GM21737 (cell line): ENCODE measurements around the gene ZNF281.
"Not testable (repeated sequence)": the region's sequence is repeated elsewhere in the genome, so short reads cannot be mapped to it uniquely, and the experiment has no call there.

Source experiments
- ATAC-seq: cut with Tn5 transposase; IDR thresholded peaks from one replicate; pipeline ENCODE4 v1.9.1; 2021; ENCODE audit warnings: mild to moderate bottlenecking, moderate library complexity; ENCODE audit not compliant: unreplicated experiment

Gene ZNF281

DNA sequence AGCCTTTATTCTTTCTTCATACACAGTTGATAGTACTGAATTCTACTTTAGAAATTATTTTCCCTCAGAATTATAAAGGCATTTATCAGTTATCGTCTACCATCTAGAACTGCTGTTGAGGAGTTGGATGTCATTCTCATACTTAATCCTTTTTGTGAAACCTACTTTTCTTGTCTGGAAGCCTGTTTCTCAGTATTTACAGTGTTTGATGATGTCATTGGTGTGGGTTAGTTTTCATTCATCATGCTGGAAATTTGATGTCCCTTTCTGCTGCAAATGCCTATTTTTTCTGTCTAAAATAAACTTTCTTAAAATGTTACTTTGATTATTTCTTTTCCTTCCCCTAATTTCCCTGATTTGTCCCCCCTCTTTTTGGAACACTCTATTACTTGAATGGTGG, 22.8 kb upstream of the ZNF281 start:
- no peak for ATAC-seq

DNA sequence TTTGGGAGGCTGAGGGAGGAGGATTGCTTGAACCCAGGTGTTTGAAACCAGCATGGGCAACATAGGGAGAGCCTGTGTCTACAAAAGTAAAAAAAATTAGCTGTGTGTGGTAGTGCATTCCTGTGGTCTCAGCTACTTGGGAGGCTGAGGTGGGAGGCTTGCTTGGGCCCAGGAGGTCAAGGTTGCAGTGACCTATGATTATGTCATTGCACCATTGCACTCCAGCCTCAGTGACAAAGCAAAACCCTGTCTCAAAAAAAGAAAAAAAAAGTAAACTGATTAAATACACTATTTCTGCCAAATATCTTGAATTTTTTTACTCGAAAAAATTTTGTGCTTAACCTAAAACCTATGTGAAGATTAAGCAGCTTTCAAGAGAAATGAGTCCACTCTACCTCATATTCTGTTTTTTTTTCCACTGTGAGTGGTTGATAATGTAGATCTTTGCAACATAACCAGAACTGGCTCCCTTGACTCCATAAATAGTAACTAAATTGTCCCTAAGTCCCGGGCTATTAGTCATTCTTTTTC, 19.4 kb upstream of the ZNF281 start:
- ATAC-seq = no peak

DNA sequence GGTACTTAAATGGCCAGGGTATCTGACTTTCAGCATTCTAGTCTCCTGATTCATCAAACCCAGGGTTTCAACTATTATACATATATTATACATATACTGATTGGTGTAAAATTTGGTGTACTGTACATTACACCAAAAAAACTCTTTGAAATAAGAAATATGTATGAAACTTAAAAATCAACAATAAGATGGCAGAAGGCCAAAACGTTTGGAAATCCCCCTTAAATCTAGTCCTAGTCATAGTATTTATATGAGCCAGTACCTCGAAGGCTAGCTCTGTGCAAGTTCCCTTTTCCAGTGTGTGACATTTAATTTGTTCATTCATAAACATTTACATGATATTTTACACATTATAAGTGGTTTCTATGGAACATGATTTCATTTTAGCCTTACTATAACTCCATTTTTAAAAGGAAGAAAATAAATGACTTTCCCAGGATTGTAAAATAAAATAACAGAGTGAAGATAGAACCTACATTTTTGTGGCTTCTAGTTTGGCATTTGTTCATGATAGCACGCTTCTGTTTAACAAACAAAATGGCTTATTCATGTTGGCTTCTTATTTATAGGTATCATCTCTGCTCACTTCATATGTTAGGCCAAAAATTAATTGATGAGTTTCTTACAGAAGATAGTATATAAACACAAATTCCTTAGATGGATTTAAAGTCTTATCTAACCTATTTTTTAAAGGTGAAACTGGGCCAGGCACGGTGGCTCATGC, 18.8 kb upstream of the ZNF281 start:
- no peak for ATAC-seq

DNA sequence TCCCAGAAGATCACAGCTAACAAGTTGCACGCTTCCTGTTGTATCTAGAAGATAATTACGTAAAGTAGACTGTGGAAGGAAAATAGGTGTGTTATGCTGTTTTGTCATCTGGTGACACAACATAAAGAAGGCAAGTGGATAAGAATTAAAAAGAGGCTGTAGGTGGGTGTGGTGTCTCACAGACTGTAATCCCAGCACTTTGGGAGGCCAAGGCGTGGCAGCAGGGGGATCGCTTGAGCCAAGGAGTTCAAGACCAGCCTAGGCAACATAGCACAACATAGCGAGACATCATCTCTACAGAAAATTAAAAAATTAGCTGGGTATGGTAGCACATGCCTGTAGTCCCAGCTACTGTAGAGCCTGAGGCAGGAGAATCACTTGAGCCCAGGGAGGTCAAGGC, 17.9 kb upstream of the ZNF281 start:
- ATAC-seq = no peak

DNA sequence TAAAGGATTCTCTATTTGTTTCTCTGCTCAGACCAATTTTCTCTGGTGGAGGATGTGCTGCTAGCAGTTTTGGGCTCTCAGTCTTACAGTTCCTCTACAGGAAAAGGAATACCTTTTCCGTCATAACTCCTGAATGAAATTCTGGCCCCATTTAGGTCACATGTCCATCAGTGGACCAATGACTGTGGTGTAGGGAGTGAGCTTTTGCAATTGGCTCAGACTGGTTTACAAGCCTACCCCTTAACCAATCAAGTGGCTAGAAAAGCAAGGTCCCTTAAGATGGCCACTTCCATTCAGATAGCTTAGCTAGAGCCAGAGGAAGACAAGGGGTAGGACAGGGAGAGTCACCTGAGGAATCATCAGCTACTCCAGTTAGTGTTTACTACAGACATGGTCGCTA, 16.4 kb upstream of the ZNF281 start:
- no peak for ATAC-seq

DNA sequence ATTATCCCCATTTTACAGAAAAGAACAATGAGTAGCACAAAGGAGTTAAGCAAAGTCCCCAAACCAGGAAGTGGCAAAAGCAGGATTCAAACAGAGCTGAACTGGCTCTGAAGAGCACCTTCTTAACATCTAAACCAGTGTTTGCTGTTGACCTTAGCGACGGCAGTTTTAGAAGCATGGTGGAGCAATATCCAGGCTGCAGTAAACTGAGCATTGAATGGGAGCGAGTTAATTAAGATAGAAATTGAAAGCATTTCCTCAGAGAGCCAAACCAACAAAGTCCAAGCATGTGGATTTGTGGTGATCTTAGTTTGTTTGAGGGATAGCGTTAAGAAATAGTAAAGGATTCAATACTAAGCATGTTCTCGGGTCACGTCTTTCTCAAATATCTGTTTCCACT, 13.4 kb upstream of the ZNF281 start:
- ATAC-seq = no peak

DNA sequence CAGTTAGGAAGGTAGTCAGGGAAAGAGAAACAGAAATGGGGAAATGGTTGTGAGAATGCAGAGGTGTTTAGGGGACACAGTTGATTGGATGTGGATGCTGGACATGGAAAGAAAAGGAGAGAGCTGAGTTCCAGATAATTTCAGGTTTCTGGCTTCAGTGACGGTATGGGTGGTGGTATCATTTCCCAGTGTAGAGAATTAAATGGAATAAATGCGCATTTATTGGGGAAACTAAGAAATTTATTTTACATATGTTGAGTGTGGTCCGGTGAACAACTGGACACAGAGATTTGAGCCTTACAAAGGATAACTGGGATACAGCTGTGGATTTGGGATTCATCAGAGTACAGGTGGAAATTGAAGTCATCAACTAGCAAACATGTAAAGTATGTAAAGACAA, 12.4 kb upstream of the ZNF281 start:
- ATAC-seq = no peak

DNA sequence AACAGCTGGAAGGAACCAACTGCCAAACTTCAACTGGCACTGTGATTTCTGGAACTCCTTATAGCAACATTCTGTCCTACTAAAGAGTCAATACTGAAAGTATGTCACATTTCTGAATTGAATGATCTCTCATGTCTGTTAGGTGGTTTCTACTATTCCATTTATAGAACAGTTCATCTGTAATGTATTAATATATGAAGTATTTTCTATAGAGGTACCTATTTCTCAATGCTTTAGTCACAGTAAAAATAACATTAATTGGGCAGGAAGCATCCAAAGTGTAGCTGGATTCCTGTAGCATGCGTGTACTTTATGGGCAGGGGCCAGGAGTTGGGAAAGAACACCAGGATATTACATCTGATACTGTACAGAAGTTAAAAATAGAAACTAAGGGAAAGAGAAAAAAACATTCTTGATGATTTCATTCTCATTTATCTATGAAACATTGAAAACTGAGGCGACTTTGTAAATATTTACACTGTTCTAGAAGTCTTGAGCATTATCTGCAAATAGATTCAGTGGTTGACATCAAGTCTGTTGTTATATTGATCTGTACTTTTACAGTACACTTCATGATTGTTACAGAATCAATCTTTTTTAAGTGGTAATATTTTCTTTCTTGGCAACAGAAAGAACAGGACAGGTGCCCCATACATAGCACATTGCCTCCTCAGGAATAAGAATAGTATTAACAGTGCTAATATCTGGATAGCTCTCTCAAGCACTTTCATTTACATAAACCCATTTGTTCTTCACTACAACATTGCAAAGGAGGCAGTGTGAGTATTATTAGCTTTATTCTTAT, 6.2 kb upstream of the ZNF281 start:
- ATAC-seq = peak; percentile 86

DNA sequence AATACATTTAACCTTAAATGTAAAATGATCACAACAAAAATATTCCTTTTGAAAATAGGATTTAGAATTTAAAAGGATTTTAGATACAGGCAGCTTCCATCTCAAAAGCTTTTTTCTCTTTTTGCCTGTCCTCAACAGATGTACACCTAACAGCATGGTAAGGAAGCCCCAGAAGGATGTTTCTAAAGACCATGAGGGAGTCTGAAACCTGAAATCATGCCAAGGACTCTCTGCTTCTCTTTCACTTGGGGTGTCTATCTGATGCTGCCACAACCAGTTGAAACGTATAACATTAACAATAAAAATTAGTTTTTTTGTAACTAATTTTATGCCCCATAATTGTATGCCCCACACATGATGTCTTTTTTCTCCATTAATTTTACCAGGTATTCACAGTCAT, 5.4 kb upstream of the ZNF281 start:
- peak; percentile 52 for ATAC-seq

DNA sequence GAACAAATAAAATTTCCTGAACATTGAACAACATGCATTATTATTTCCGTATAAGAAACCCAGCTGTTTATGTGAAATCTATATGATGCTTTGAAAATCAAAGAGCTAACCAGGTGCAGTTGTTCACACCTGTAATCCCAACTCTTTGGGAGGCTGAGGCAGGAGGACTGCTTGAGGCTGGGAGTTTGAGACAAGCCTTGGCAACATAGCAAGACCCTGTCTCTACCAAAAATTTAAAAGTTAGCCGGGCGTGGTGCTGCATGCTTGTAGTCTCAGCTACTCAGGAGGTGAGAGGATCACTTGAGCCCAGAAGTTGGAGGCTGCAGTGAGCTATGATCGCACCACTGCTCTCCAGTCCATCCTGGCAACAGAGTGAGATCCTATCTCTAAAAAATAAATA, 4.8 kb upstream of the ZNF281 start:
- ATAC-seq = no peak

DNA sequence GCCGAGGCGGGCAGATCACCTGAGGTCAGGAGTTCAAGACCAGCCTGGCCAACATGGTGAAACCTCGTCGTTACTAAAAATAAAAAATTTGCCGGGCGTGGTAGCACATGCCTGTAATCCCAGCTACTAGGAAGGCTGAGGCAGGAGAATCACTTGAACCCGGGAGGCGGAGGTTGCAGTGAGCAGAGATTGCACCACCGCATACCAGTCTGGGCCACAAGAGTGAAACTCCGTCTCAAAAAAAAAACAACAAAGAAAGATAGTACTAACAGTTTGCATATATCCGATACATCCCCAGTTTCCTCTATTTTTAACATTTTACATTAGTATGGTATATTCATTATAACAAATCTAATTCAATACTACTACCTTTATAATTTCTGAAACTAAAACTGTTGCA, 3.9 kb upstream of the ZNF281 start:
- not testable (repeated sequence) for ATAC-seq

DNA sequence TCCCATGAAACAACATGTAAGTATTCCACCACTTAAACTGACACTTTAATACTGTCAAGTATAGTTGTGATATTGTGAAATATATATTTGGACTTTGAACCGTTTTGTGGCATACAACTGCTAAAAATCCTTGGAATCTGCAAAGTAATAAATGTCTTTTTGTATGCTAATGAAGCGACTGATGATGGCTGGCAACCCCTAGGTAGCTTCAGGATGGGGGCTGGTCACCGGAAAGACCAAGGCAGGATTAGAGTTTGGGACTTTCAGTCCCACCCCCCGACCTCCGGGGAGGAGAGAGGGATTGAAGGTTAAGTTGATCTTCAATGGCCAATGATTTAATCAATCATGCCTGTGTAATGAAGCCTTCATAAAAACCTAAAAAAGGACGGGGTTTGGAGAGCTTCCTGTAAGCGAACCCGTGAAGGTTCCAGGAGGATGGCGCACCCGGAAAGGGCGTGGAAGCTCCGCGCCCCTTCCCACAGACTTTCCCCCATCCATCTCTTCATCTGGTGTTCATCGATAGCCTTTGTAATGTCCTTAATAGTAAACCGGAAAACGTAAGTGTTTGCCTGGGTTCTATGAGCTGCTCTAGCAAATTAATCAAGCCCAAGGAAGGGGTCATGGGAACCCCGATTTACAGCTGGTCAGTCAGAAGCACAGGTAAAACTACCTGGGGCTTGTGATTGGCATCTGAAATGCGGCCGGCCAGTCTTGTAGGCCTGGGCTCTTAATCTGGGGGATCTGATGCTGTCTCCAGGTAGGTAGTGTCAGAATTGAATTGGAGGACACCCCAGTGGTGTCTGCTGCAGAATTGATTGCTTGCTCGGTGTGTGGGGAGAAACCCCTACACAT, 1.8 kb upstream of the ZNF281 start:
- ATAC-seq = no peak

DNA sequence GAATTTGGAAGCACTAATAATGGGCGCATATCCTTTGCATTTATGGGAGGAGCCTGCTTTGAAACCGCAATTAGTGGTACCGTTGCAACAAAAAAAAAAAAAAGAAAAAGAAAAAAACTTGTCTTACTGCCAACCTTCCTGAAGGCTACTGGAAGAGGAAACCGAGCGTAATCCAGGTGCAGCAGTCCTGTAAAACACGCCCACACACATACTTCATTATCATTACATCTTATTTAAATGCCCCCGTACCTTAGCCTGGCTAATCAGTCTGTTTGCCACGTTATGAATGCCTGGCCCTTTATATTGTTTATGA, 686 bp upstream of the ZNF281 start:
- ATAC-seq = no peak

DNA sequence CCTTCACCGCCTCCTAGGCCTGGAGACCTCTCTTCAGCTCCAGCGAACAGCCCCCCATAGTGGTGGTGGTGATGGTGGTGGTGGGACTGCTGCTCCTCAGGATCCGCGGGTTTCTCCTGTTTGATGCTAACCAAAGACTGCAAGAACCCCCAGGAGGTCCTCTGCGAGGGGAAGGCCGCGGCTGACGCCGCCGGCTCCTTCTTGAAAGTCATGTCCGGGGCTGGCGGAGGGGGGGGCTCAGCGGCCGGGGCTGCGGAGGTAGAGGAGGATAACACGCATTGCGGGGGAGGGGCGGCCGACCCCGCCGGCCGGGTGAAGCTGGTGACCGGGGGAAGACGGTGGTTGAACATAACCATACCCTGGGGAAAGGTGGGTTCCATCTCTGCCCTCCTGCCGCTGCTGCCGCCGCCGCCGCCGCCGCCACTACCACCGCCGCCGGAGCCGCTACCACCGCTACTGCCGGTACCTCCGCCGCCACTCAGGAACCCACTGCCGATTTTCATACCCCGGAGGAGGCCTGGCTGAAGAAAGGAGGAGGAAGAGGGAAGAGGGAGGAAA, 554 bp downstream of the ZNF281 start:
- peak; percentile 20 for ATAC-seq

DNA sequence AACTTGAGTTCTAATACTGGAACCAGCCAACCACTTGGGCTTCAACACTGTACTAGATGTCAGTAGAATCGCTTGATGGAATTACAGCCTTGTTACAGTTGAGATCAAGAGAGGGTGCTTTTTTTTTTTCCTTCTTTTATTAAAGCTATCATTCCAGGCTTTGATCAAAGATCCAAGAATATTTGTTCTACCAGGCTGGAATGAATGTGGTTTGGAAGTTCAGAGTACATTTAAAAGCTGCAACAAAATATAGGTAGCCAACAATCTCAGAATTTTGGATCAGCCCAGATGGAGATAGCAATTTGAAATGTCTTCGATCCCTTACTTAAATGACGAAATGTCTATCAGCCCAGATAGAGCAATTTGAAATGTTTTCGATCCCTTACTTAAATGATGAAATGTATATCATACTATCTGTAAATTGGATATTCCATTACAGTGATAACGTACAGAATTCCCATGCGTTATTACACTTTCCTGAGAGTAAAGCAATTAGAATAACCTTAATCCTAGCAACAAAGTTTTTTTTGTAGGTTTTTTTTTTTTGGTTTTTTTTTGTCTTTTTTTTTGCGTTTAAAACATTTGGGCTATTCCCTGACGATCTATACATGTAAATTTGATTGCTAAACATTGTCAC, 3.6 kb downstream of the ZNF281 start:
- ATAC-seq = no peak

DNA sequence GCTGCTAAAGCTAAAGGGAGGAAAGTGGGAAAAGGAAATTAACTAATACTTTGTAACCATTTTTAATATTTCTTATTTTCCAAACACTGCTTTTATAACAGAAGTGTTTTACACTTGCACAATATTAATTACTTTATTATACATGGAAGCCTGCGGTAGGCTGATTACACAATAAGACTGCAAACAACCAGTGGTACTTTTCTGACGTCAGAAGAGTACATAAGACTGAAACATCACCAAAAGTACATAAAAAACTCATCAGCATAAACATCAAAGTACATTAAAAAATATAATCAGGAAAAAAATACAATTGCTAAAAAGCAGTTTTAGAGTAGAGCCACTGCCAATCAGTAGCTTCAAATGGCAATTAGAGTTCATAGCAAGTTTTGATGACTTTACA, 4.6 kb downstream of the ZNF281 start:
- ATAC-seq = no peak

DNA sequence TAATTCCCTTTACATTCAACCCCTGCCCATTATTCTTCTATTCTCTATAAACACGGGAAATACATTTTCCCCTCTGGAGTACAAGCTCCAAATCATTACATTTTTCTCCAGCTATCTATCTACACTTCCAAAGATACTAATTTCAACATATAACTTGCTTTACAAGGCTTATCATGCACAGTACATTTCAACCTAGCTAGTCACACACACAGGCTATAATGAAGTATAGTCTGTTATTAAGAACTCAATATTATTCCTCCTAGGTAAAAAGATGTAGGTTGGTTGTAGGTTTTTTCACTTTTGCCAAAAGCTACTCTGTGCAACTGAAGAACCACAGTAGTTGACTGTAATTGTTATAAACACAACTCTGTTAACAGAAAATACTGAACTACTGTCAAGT, 8.1 kb downstream of the ZNF281 start:
- no peak for ATAC-seq

DNA sequence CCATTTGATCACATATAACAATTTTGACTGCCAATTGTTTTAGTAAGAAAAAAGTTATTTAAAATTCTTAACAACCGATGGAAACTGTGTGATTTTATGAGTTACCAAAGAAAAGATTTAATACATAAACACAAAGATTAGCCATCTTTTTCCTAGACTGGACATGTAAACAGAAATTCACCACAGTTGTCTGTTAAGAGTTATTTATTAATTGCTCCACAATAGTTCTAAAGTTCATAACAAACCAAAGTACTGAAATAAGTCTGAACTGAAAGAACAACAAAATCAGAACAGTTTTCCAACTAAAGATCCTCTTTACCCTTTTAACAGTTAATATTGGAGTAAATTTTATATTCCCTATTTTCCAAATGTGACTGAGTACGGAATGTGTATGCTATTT, 8.6 kb downstream of the ZNF281 start:
- no peak for ATAC-seq

DNA sequence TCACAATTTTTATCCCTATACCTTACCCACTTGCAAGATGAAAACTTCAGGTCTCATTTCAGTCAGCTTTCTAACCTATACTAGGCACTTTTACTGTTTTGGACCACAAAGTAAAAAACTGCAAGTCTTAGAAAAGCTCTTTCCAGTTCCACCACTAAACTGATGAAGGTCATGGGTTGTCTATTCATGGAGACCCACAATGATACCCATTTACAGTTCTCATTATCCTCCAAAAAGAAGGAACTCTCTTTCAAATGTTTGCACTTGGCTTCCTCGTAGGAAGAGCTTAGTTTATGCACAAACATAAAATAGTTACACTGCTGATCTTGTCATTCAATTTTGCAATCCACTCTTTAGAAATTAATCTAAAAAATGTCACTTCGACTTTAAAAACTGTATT, 9.3 kb downstream of the ZNF281 start:
- no peak for ATAC-seq

DNA sequence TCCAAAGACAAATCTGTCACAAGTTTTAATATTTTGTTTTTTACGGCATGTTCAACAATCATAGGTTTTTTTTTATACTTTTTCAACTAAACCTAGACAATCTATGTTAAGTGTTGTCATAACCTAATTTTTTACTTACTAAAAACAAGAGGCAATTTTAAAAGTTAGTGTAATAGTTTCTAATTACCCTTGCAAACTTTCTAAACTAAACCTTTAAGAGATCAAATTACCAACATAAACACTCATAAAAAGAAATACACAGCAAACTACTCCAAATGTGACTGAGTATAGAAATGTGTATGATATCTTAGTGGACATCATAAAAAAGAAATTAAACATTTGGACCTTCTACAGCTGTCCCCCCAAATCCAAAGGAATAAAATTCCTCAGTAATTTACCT, 10.0 kb downstream of the ZNF281 start:
- ATAC-seq = no peak

DNA sequence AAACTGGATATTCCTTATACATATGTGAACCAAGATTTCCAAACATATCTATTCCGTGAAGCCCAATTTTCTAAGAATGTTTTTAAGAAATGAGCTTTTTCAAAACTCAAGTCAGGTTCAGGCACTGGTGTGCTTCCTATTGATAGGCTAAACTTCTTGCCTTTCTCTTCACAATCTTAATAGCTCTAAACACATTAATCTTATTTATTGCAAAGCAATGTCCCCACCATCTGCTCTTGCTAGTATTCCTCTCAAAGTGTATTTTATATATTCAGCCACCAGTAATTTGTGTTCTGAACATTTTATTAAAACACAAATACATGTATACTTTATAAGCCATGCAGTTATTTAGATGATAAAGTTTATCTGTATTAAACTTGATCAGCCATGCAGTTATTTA, 11.5 kb downstream of the ZNF281 start:
- no peak for ATAC-seq
